IMR-90 (cell line): ENCODE measurements around the gene NCAPD3. TPM values are rescaled to one million over a fixed set of nuclear protein-coding genes. Genes with fewer than 3 reads are reported as not detected.

Experiments
- ATAC-seq: fragments of 200-7000 bp; cut with Tn5 transposase; 2 replicates; pipeline ENCODE4 v1.9.1; 2020; ENCODE audit warnings: low read depth, mild to moderate bottlenecking, moderate library complexity
- BruUV-seq: library from RNA; stranded (reverse); fragments of 400-500 nt; replicated peaks from 2 replicates; lab custom pipeline; 2021; lab: Mats Ljungman, UMichigan
- CTCF ChIA-PET: fragments of 300-600 bp; formaldehyde crosslinking; extraction: SDS; loops from one replicate; lab custom pipeline; 2021; ENCODE audit warnings: antibody characterized with exemption; lab: Yijun Ruan, JAX
- POLR2A ChIA-PET: fragments of 300-600 bp; sonication (Branson Sonifier 250); formaldehyde crosslinking; loops from one replicate; lab custom pipeline; 2022; ENCODE audit warnings: antibody characterized with exemption; ENCODE audit not compliant: unreplicated experiment; lab: Charles Lee
- DNase-seq: peaks from one replicate; pipeline ENCODE4 v3.0.0; 2013
- H2AFZ ChIP-seq: replicated peaks from 2 replicates; pipeline ENCODE3; 2013; ENCODE audit warnings: low read length, mild to moderate bottlenecking; ENCODE audit not compliant: poor library complexity
- H2AK5ac ChIP-seq: 2 replicates; pipeline ENCODE4 v1.6.1; 2013; ENCODE audit warnings: low read depth, low read length, inconsistent platforms
- H2AK9ac ChIP-seq: replicated peaks from 2 replicates; pipeline ENCODE3; 2013; ENCODE audit warnings: mild to moderate bottlenecking, low read depth, low read length, moderate library complexity; ENCODE audit not compliant: poor library complexity
- H2BK120ac ChIP-seq: 2 replicates; pipeline ENCODE4 v1.6.1; 2013; ENCODE audit warnings: low read depth, low read length, inconsistent platforms
- H2BK15ac ChIP-seq: 3 replicates; pipeline ENCODE4 v1.6.1; 2013; ENCODE audit warnings: low read depth, low read length, inconsistent platforms
- H2BK20ac ChIP-seq: 2 replicates; pipeline ENCODE4 v1.6.1; 2013; ENCODE audit warnings: low read depth, mild to moderate bottlenecking, inconsistent platforms, low read length, moderate library complexity
- H2BK5ac ChIP-seq: 2 replicates; pipeline ENCODE4 v1.6.1; 2013; ENCODE audit warnings: mild to moderate bottlenecking, low read depth, low read length, inconsistent platforms; ENCODE audit not compliant: poor library complexity, severe bottlenecking
- H3K14ac ChIP-seq: replicated peaks from 2 replicates; pipeline ENCODE4 v1.6.1; 2013; ENCODE audit warnings: low read depth, low read length, inconsistent platforms
- H3K18ac ChIP-seq: 2 replicates; pipeline ENCODE4 v1.6.1; 2013; ENCODE audit warnings: low read depth, low read length, control low read depth
- H3K23ac ChIP-seq: 2 replicates; pipeline ENCODE4 v1.6.1; 2013; ENCODE audit warnings: low read depth, low read length, inconsistent platforms
- H3K27ac ChIP-seq: 2 replicates; pipeline ENCODE4 v1.5.1; 2013; ENCODE audit warnings: mild to moderate bottlenecking, control low read depth, low read length; ENCODE audit not compliant: insufficient read depth
- H3K27me3 ChIP-seq: 2 replicates; pipeline ENCODE4 v1.6.1; 2013; ENCODE audit warnings: low read length; ENCODE audit not compliant: control insufficient read depth, insufficient read depth
- H3K36me3 ChIP-seq: 2 replicates; pipeline ENCODE4 v1.6.1; 2013; ENCODE audit warnings: low read length, mixed read lengths; ENCODE audit not compliant: control insufficient read depth, insufficient read depth
- H3K4ac ChIP-seq: 2 replicates; pipeline ENCODE4 v1.6.1; 2013; ENCODE audit warnings: low read depth, low read length, inconsistent platforms
- H3K4me1 ChIP-seq: 2 replicates; pipeline ENCODE4 v1.6.1; 2013; ENCODE audit warnings: low read length, mixed read lengths; ENCODE audit not compliant: control insufficient read depth, insufficient read depth
- H3K4me2 ChIP-seq: 2 replicates; pipeline ENCODE4 v1.6.1; 2013; ENCODE audit warnings: low read depth, mild to moderate bottlenecking, control low read depth, low read length, moderate library complexity
- H3K4me3 ChIP-seq: 2 replicates; pipeline ENCODE4 v1.5.1; 2013; ENCODE audit warnings: low read depth, mild to moderate bottlenecking, control low read depth, low read length, moderate library complexity; ENCODE audit not compliant: insufficient read depth
- H3K56ac ChIP-seq: 2 replicates; pipeline ENCODE4 v1.6.1; 2013; ENCODE audit warnings: low read length, inconsistent platforms; ENCODE audit not compliant: insufficient read depth; ENCODE audit errors: extremely low read depth
- H3K79me1 ChIP-seq, 2 experiments: 2 replicates each; pipeline ENCODE4 v1.6.1; 2013; ENCODE audit warnings: low read length in 2 of 2, inconsistent platforms in 1 of 2, low read depth in 1 of 2
- H3K9ac ChIP-seq: 2 replicates; pipeline ENCODE4 v1.6.1; 2013; ENCODE audit warnings: low read depth, low read length, control low read depth
- H3K9me1 ChIP-seq: 2 replicates; pipeline ENCODE4 v1.6.1; 2013; ENCODE audit warnings: low read length, inconsistent platforms; ENCODE audit not compliant: insufficient read depth
- H3K9me3 ChIP-seq: 2 replicates; pipeline ENCODE4 v1.6.1; 2013; ENCODE audit warnings: low read length; ENCODE audit not compliant: control insufficient read depth, insufficient read depth
- H4K20me1 ChIP-seq: 2 replicates; pipeline ENCODE4 v1.6.1; 2013; ENCODE audit warnings: low read length, inconsistent platforms; ENCODE audit not compliant: insufficient read depth
- H4K5ac ChIP-seq: 2 replicates; pipeline ENCODE4 v1.6.1; 2013; ENCODE audit warnings: mild to moderate bottlenecking, low read depth, low read length, control low read depth
- H4K8ac ChIP-seq, 2 experiments: 2 replicates each; pipeline ENCODE4 v1.6.1; 2013; ENCODE audit warnings: low read depth in 2 of 2, low read length in 2 of 2, control low read depth in 1 of 2, inconsistent platforms in 1 of 2
- H4K91ac ChIP-seq: 2 replicates; pipeline ENCODE4 v1.6.1; 2013; ENCODE audit warnings: low read depth, low read length, inconsistent platforms; ENCODE audit not compliant: insufficient read depth
- BHLHE40 ChIP-seq: fragments of 150-350 bp; IDR thresholded peaks from 2 replicates; pipeline ENCODE4 v1.6.1; 2016; ENCODE audit warnings: mild to moderate bottlenecking, low read depth, low read length
- MAZ ChIP-seq: IDR thresholded peaks from 2 replicates; pipeline ENCODE4 v1.6.1; 2012; ENCODE audit warnings: low read depth, mild to moderate bottlenecking, low read length, improper control_type of control experiment, moderate library complexity, borderline replicate concordance
- RCOR1 ChIP-seq: IDR thresholded peaks from 2 replicates; pipeline ENCODE4 v1.6.1; 2012; ENCODE audit warnings: mild to moderate bottlenecking, low read length, improper control_type of control experiment; ENCODE audit not compliant: insufficient replicate concordance
- WGBS, 2 experiments: methylation state at CpG; one replicate each; pipeline versions ENCODE4 v1.1.5 to v1.1.7; 2013; ENCODE audit warnings: missing lambda C conversion rate in 2 of 2; ENCODE audit not compliant: insufficient read length in 1 of 2; ENCODE audit errors: extremely low coverage in 2 of 2; 5-methylcytosine and 5-hydroxymethylcytosine counted together
- dilution Hi-C: fragments of 300-500 bp; cut with HindIII; formaldehyde crosslinking; loops from one replicate; pipeline ENCODE4 v1.14.3; 2018; ENCODE audit warnings: low sequenced_read_pairs; ENCODE audit not compliant: unreplicated experiment
- in situ Hi-C: fragments of 300-500 bp; cut with MboI; formaldehyde crosslinking; loops from 3 replicates; pipeline ENCODE4 v1.14.3; 2019; ENCODE audit warnings: low sequenced_read_pairs, inconsistent platforms, mixed read lengths
- intact Hi-C: fragments of 100-400 bp; cut with micrococcal nuclease; formaldehyde crosslinking; loops from 2 replicates; pipeline ENCODE4 v1.10.0; 2022
- polyA plus RNA-seq, 3 experiments: library from polyadenylated mRNA; depleted of rRNA; stranded (reverse); fragments of >200 nt; gene quantifications; 2 replicates each; pipeline ENCODE4 v1.2.3, GENCODE V29; 2012; ENCODE audit warnings: low replicate concordance in 1 of 3
- total RNA-seq: library from RNA; depleted of rRNA; stranded (reverse); fragments of >200 nt; gene quantifications from 2 replicates; pipeline ENCODE4 v1.2.3, GENCODE V29; 2012
- TF ChIP-seq, protein P1 (sequence below): conservative IDR thresholded peaks from 2 replicates; pipeline ENCODE4 v1.5.1; 2012; ENCODE audit warnings: mild to moderate bottlenecking, low read depth, low read length, improper control_type of control experiment

NCAPD3 gene
- total and polyA plus RNA-seq, 2 of the 4 experiments (the other 2 are of a cell fraction): 18.0 to 19.2 TPM

DNA sequence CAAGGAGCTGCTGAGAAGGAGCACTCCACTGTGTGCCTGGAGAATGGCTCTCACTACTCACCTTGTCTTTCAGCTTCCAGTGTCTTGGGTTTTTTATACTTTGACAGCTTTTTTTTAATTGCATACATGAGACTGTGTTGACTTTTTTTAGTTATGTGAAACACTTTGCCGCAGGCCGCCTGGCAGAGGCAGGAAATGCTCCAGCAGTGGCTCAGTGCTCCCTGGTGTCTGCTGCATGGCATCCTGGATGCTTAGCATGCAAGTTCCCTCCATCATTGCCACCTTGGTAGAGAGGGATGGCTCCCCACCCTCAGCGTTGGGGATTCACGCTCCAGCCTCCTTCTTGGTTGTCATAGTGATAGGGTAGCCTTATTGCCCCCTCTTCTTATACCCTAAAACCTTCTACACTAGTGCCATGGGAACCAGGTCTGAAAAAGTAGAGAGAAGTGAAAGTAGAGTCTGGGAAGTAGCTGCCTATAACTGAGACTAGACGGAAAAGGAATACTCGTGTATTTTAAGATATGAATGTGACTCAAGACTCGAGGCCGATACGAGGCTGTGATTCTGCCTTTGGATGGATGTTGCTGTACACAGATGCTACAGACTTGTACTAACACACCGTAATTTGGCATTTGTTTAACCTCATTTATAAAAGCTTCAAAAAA lies 72.6 kb downstream of the NCAPD3 start:
- H3K4ac ChIP-seq: no peak overlapping the region
- 0 out of 4 replicates have a peak, but pooled peaks cover 0 to 3% of the 10 kb centered on the region in 2 experiments for H3K79me1 ChIP-seq
- no peak overlapping the region for H4K5ac ChIP-seq
- H4K8ac ChIP-seq: no peak overlapping the region
- no peak overlapping the region for H3K56ac ChIP-seq
- H3K18ac ChIP-seq: no peak overlapping the region
- CTCF ChIA-PET: no interaction called here
- no peak overlapping the region for H4K91ac ChIP-seq
- intact Hi-C loops (no loop called here), in situ Hi-C loops (no loop called here), dilution Hi-C loops (no loop called here)
- H2BK15ac ChIP-seq: no peak overlapping the region
- H2BK20ac ChIP-seq: no peak overlapping the region
- no peak overlapping the region for H3K4me2 ChIP-seq
- H3K4me1 ChIP-seq: peaks cover 9% of the 10 kb centered on the region; the same call in 1 of the 2 replicates
- H2AK9ac ChIP-seq: no peak overlapping the region
- no peaks in the 10 kb centered on the region; the same call in 1 of the 2 replicates for H4K20me1 ChIP-seq
- no peak for ATAC-seq
- no peak overlapping the region for H2BK5ac ChIP-seq
- H2AFZ ChIP-seq: no peak overlapping the region
- no peak for TF ChIP-seq RCOR1
- TF ChIP-seq, protein P1, sequence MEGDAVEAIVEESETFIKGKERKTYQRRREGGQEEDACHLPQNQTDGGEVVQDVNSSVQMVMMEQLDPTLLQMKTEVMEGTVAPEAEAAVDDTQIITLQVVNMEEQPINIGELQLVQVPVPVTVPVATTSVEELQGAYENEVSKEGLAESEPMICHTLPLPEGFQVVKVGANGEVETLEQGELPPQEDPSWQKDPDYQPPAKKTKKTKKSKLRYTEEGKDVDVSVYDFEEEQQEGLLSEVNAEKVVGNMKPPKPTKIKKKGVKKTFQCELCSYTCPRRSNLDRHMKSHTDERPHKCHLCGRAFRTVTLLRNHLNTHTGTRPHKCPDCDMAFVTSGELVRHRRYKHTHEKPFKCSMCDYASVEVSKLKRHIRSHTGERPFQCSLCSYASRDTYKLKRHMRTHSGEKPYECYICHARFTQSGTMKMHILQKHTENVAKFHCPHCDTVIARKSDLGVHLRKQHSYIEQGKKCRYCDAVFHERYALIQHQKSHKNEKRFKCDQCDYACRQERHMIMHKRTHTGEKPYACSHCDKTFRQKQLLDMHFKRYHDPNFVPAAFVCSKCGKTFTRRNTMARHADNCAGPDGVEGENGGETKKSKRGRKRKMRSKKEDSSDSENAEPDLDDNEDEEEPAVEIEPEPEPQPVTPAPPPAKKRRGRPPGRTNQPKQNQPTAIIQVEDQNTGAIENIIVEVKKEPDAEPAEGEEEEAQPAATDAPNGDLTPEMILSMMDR: no peak
- TF ChIP-seq BHLHE40: no peak
- no peak for TF ChIP-seq MAZ
- H3K9me3 ChIP-seq: no peaks in the 10 kb centered on the region
- H3K23ac ChIP-seq: no peak overlapping the region
- no peak for DNase-seq
- WGBS, 2 experiments: no CpG with 5 or more reads among the region's 10 CpGs
- H3K4me3 ChIP-seq: no peak overlapping the region
- H3K9ac ChIP-seq: no peak overlapping the region
- H3K27ac ChIP-seq: no peak overlapping the region
- H3K9me1 ChIP-seq: no peaks in the 10 kb centered on the region
- POLR2A ChIA-PET: no interaction called here
- H3K27me3 ChIP-seq: no peaks in the 10 kb centered on the region
- no peak overlapping the region for H3K14ac ChIP-seq
- H2AK5ac ChIP-seq: no peak overlapping the region
- H2BK120ac ChIP-seq: no peak overlapping the region
- BruUV-seq: no TSS peak
- peaks cover 31% of the 10 kb centered on the region for H3K36me3 ChIP-seq
